ENCODE results near the gene LMTK3. TPM values are rescaled to one million over a fixed set of nuclear protein-coding genes. Genes with fewer than 3 reads are reported as not detected.

Gene LMTK3
- total and polyA plus RNA-seq, 2 of the 13 experiments (the other 11 are each of a cell fraction or from before 2014, with no cell fraction given) = 0.18 to 0.29 TPM

DNA sequence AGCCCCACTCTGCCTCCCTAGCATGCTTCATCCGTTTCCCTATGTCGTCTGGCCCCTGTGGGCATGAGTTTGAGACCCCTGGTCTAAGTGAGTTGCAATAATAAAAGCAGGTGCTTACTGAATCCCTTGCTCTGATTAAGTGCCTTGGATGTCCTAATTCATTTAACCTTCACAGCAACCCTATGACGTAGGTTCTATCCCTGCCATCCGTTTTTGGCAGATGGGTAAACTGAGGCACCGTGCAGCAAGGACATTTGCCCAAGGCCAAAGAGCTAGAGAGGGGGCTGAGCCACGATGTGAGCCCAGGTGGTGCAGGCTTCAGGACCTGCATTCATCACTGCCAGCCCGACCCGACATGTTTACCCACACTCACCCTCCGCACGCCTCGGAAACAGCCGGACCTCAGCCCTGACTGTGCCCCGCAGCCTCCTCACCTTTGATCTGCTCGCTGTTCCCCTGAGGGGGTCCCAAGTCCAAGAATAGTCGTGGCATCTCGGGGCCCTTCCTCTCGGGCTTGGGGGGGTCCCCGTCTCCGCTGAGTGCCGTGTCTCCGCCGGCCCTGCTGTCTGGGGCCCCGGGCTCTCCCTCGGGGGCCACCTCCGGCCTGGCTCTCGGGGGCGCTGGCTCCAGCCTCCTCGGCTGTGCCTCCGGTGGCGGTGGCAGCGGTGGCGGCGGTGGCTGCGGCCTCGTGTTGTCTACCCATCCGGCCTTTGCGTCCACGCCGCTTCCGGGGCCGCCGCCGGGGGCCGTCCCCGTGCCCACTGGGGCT is 14.5 kb downstream of the LMTK3 start (continued):
- TF ChIP-seq NR2C2 (CRISPR knock-in tag; IDR thresholded peaks at IDR 0.05; ENCODE audit: borderline replicate concordance) = 0 out of 2 replicates have a peak, but pooled peaks have one; percentile 32
- TF ChIP-seq, protein P1, sequence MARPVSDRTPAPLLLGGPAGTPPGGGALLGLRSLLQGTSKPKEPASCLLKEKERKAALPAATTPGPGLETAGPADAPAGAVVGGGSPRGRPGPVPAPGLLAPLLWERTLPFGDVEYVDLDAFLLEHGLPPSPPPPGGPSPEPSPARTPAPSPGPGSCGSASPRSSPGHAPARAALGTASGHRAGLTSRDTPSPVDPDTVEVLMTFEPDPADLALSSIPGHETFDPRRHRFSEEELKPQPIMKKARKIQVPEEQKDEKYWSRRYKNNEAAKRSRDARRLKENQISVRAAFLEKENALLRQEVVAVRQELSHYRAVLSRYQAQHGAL (CRISPR knock-in tag; IDR thresholded peaks at IDR 0.05; ENCODE audit: not compliant biosample characterization) = no peak
- no peak for TF ChIP-seq ZNF17 (CRISPR knock-in tag; IDR thresholded peaks at IDR 0.05)
- 0 out of 2 replicates have a peak, but pooled peaks have one; percentile 44 for TF ChIP-seq POGZ (CRISPR knock-in tag; IDR thresholded peaks at IDR 0.05)
- no peak for TF ChIP-seq SKI (IDR thresholded peaks at IDR 0.05; ENCODE audit: partially characterized antibody)
- TF ChIP-seq PITX1 (CRISPR knock-in tag; IDR thresholded peaks at IDR 0.05) = no peak
- no peak for TF ChIP-seq CCDC6 (CRISPR knock-in tag; IDR thresholded peaks at IDR 0.05)
- peak; percentile 70; the same call in 1 of the 2 replicates for TF ChIP-seq RXRB (CRISPR knock-in tag; IDR thresholded peaks at IDR 0.05; ENCODE audit: borderline replicate concordance)
- peak; percentile 49; the same call in 1 of the 2 replicates for TF ChIP-seq ERF (CRISPR knock-in tag; IDR thresholded peaks at IDR 0.05)
- no peak for TF ChIP-seq TRIM24 (CRISPR knock-in tag; IDR thresholded peaks at IDR 0.05)
- TF ChIP-seq, protein P2, sequence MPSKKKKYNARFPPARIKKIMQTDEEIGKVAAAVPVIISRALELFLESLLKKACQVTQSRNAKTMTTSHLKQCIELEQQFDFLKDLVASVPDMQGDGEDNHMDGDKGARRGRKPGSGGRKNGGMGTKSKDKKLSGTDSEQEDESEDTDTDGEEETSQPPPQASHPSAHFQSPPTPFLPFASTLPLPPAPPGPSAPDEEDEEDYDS (CRISPR knock-in tag; IDR thresholded peaks at IDR 0.05) = peak; percentile 30; the same call in 1 of the 2 replicates
- TF ChIP-seq EHMT2 (IDR thresholded peaks at IDR 0.05; ENCODE audit: borderline replicate concordance, low read depth, low read length) = no peak
- no peak for TF ChIP-seq SALL2 (CRISPR knock-in tag; IDR thresholded peaks at IDR 0.05)
- TF ChIP-seq, protein P3, sequence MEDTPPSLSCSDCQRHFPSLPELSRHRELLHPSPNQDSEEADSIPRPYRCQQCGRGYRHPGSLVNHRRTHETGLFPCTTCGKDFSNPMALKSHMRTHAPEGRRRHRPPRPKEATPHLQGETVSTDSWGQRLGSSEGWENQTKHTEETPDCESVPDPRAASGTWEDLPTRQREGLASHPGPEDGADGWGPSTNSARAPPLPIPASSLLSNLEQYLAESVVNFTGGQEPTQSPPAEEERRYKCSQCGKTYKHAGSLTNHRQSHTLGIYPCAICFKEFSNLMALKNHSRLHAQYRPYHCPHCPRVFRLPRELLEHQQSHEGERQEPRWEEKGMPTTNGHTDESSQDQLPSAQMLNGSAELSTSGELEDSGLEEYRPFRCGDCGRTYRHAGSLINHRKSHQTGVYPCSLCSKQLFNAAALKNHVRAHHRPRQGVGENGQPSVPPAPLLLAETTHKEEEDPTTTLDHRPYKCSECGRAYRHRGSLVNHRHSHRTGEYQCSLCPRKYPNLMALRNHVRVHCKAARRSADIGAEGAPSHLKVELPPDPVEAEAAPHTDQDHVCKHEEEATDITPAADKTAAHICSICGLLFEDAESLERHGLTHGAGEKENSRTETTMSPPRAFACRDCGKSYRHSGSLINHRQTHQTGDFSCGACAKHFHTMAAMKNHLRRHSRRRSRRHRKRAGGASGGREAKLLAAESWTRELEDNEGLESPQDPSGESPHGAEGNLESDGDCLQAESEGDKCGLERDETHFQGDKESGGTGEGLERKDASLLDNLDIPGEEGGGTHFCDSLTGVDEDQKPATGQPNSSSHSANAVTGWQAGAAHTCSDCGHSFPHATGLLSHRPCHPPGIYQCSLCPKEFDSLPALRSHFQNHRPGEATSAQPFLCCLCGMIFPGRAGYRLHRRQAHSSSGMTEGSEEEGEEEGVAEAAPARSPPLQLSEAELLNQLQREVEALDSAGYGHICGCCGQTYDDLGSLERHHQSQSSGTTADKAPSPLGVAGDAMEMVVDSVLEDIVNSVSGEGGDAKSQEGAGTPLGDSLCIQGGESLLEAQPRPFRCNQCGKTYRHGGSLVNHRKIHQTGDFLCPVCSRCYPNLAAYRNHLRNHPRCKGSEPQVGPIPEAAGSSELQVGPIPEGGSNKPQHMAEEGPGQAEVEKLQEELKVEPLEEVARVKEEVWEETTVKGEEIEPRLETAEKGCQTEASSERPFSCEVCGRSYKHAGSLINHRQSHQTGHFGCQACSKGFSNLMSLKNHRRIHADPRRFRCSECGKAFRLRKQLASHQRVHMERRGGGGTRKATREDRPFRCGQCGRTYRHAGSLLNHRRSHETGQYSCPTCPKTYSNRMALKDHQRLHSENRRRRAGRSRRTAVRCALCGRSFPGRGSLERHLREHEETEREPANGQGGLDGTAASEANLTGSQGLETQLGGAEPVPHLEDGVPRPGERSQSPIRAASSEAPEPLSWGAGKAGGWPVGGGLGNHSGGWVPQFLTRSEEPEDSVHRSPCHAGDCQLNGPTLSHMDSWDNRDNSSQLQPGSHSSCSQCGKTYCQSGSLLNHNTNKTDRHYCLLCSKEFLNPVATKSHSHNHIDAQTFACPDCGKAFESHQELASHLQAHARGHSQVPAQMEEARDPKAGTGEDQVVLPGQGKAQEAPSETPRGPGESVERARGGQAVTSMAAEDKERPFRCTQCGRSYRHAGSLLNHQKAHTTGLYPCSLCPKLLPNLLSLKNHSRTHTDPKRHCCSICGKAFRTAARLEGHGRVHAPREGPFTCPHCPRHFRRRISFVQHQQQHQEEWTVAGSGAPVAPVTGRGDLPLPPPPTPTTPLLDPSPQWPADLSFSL (CRISPR knock-in tag; IDR thresholded peaks at IDR 0.05) = no peak
- peak; percentile 47; the same call in 1 of the 2 replicates for TF ChIP-seq FOXK1 (CRISPR knock-in tag; IDR thresholded peaks at IDR 0.05; ENCODE audit: borderline replicate concordance, low read depth)
- TF ChIP-seq THAP11 (CRISPR knock-in tag; IDR thresholded peaks at IDR 0.05) = 0 out of 2 replicates have a peak, but pooled peaks have one; percentile 52
- no peak for TF ChIP-seq PHF20 (CRISPR knock-in tag; IDR thresholded peaks at IDR 0.05)
- no peak for TF ChIP-seq SRF (IDR thresholded peaks at IDR 0.05; ENCODE audit: low read depth, low read length)
- TF ChIP-seq MXD4 (CRISPR knock-in tag; IDR thresholded peaks at IDR 0.05) = 0 out of 2 replicates have a peak, but pooled peaks have one; percentile 35
- TF ChIP-seq, protein P4, sequence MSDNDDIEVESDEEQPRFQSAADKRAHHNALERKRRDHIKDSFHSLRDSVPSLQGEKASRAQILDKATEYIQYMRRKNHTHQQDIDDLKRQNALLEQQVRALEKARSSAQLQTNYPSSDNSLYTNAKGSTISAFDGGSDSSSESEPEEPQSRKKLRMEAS (IDR thresholded peaks at IDR 0.05) = peak; percentile 24; the same call in 1 of the 2 replicates
- no peak for TF ChIP-seq ZFP36 (IDR thresholded peaks at IDR 0.05; ENCODE audit: borderline replicate concordance, low read depth, low read length, partially characterized antibody)
- TF ChIP-seq ZNF367 (CRISPR knock-in tag; IDR thresholded peaks at IDR 0.05; ENCODE audit: borderline replicate concordance) = no peak
- no peak for TF ChIP-seq FOSL1 (CRISPR knock-in tag; IDR thresholded peaks at IDR 0.05; ENCODE audit: borderline replicate concordance)

All from HepG2 (cell line).